ENCODE measurements around the gene ST6GALNAC5. TPM values are rescaled to one million over a fixed set of nuclear protein-coding genes. Genes with fewer than 3 reads are reported as not detected.

ST6GALNAC5 gene
- total and polyA plus RNA-seq, 2 experiments from 2014 or later = 4.1 to 19.2 TPM

- TF ChIP-seq, protein P1, sequence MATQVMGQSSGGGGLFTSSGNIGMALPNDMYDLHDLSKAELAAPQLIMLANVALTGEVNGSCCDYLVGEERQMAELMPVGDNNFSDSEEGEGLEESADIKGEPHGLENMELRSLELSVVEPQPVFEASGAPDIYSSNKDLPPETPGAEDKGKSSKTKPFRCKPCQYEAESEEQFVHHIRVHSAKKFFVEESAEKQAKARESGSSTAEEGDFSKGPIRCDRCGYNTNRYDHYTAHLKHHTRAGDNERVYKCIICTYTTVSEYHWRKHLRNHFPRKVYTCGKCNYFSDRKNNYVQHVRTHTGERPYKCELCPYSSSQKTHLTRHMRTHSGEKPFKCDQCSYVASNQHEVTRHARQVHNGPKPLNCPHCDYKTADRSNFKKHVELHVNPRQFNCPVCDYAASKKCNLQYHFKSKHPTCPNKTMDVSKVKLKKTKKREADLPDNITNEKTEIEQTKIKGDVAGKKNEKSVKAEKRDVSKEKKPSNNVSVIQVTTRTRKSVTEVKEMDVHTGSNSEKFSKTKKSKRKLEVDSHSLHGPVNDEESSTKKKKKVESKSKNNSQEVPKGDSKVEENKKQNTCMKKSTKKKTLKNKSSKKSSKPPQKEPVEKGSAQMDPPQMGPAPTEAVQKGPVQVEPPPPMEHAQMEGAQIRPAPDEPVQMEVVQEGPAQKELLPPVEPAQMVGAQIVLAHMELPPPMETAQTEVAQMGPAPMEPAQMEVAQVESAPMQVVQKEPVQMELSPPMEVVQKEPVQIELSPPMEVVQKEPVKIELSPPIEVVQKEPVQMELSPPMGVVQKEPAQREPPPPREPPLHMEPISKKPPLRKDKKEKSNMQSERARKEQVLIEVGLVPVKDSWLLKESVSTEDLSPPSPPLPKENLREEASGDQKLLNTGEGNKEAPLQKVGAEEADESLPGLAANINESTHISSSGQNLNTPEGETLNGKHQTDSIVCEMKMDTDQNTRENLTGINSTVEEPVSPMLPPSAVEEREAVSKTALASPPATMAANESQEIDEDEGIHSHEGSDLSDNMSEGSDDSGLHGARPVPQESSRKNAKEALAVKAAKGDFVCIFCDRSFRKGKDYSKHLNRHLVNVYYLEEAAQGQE (IDR thresholded peaks at IDR 0.05; ENCODE audit: unreplicated experiment) = no peak
- TF ChIP-seq STAT1 (IDR thresholded peaks at IDR 0.05; ENCODE audit: unreplicated experiment) (no peak), ZNF331 (CRISPR knock-in tag; IDR thresholded peaks at IDR 0.05; ENCODE audit: low read depth) (no peak), ZNF114 (CRISPR knock-in tag; IDR thresholded peaks at IDR 0.05) (no peak)
- TF ChIP-seq, protein P2, sequence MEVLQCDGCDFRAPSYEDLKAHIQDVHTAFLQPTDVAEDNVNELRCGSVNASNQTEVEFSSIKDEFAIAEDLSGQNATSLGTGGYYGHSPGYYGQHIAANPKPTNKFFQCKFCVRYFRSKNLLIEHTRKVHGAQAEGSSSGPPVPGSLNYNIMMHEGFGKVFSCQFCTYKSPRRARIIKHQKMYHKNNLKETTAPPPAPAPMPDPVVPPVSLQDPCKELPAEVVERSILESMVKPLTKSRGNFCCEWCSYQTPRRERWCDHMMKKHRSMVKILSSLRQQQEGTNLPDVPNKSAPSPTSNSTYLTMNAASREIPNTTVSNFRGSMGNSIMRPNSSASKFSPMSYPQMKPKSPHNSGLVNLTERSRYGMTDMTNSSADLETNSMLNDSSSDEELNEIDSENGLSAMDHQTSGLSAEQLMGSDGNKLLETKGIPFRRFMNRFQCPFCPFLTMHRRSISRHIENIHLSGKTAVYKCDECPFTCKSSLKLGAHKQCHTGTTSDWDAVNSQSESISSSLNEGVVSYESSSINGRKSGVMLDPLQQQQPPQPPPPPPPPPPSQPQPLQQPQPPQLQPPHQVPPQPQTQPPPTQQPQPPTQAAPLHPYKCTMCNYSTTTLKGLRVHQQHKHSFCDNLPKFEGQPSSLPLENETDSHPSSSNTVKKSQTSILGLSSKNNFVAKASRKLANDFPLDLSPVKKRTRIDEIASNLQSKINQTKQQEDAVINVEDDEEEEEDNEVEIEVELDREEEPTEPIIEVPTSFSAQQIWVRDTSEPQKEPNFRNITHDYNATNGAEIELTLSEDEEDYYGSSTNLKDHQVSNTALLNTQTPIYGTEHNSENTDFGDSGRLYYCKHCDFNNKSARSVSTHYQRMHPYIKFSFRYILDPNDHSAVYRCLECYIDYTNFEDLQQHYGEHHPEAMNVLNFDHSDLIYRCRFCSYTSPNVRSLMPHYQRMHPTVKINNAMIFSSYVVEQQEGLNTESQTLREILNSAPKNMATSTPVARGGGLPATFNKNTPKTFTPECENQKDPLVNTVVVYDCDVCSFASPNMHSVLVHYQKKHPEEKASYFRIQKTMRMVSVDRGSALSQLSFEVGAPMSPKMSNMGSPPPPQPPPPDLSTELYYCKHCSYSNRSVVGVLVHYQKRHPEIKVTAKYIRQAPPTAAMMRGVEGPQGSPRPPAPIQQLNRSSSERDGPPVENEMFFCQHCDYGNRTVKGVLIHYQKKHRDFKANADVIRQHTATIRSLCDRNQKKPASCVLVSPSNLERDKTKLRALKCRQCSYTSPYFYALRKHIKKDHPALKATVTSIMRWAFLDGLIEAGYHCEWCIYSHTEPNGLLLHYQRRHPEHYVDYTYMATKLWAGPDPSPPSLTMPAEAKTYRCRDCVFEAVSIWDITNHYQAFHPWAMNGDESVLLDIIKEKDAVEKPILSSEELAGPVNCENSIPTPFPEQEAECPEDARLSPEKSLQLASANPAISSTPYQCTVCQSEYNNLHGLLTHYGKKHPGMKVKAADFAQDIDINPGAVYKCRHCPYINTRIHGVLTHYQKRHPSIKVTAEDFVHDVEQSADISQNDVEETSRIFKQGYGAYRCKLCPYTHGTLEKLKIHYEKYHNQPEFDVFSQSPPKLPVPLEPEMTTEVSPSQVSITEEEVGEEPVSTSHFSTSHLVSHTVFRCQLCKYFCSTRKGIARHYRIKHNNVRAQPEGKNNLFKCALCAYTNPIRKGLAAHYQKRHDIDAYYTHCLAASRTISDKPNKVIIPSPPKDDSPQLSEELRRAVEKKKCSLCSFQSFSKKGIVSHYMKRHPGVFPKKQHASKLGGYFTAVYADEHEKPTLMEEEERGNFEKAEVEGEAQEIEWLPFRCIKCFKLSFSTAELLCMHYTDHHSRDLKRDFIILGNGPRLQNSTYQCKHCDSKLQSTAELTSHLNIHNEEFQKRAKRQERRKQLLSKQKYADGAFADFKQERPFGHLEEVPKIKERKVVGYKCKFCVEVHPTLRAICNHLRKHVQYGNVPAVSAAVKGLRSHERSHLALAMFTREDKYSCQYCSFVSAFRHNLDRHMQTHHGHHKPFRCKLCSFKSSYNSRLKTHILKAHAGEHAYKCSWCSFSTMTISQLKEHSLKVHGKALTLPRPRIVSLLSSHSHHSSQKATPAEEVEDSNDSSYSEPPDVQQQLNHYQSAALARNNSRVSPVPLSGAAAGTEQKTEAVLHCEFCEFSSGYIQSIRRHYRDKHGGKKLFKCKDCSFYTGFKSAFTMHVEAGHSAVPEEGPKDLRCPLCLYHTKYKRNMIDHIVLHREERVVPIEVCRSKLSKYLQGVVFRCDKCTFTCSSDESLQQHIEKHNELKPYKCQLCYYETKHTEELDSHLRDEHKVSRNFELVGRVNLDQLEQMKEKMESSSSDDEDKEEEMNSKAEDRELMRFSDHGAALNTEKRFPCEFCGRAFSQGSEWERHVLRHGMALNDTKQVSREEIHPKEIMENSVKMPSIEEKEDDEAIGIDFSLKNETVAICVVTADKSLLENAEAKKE (CRISPR knock-in tag; IDR thresholded peaks at IDR 0.05) = no peak
Observed at GRCh38 chr1:76909311-76909710, 42.0 kb downstream of the ST6GALNAC5 start (continued).

DNA sequence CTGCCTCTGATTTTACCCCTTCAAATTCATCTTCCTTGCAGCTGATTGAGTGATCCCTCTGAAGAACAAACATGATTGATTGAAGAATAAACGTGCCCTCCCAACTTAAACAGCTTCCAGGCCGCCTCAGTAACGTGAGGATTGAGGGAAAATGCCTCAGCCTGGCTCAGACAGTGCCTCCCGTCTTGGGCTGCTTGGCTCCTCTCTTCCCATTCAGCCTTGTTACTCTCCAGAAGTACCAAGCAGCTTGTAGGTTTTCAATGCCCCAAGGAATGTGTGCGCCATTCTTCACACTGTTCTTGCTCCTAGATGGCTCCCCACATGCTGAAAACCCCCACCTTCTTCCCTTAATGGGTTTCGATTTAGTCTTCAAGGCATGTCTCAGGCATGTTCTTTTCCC, 51.8 kb downstream of the ST6GALNAC5 start:
- Mint-ChIP-seq H3K36me3 (ENCODE audit: low read depth) (0 out of 3 replicates have a peak, but pooled peaks cover 2% of the 10 kb centered on the region), H3K27me3 (ENCODE audit: insufficient read depth, low read depth, poor library complexity) (no peaks in the 10 kb centered on the region), H3K4me1 (peaks cover 28% of the 10 kb centered on the region), H3K4me3 (no peak overlapping the region), H3K9me3 (no peaks in the 10 kb centered on the region; the same call in 2 of the 3 replicates), H3K27ac (peak overlapping the region; percentile 47; the same call in 1 of the 2 replicates)
- H3F3A ChIP-seq (replicated peaks; ENCODE audit: low read depth) = no peaks in the 10 kb centered on the region
- H3K27me3 ChIP-seq (ENCODE audit: insufficient read depth) = no peaks in the 10 kb centered on the region
- DNase-seq (ENCODE audit: low spot score) = peak; percentile 41
- H2AFZ ChIP-seq = no peak overlapping the region
- H3K4me1 ChIP-seq (ENCODE audit: insufficient read depth) = peaks cover 3% of the 10 kb centered on the region; the same call in 1 of the 2 replicates
- peak; percentile 91 for ATAC-seq
- H3K36me3 ChIP-seq (ENCODE audit: insufficient read depth) = no peaks in the 10 kb centered on the region
- H3K79me2 ChIP-seq (replicated peaks; ENCODE audit: insufficient read depth) = no peaks in the 10 kb centered on the region
- H3K4me2 ChIP-seq = 0 out of 2 replicates have a peak overlapping the region, but pooled peaks have one; percentile 11
- H3K4me3 ChIP-seq = no peak overlapping the region
- no peaks in the 10 kb centered on the region for H3K9me2 ChIP-seq (ENCODE audit: insufficient read depth)
- H3K27ac ChIP-seq (ENCODE audit: low read depth) = no peak overlapping the region
- TF ChIP-seq, protein P1 (IDR thresholded peaks at IDR 0.05; ENCODE audit: unreplicated experiment) = no peak
- TF ChIP-seq JUNB (IDR thresholded peaks at IDR 0.05; ENCODE audit: unreplicated experiment) = no peak
- no peaks in the 10 kb centered on the region for H4K20me1 ChIP-seq (replicated peaks; ENCODE audit: insufficient read depth)
